GM12872 (cell line): ENCODE data around the gene IGLL5.

Source experiments
- CTCF ChIP-seq: IDR thresholded peaks from 3 replicates; pipeline ENCODE4 v1.5.1; 2011; ENCODE audit warnings: low read depth, mild to moderate bottlenecking, low read length, moderate library complexity; ENCODE audit not compliant: insufficient read depth

IGLL5 gene

DNA sequence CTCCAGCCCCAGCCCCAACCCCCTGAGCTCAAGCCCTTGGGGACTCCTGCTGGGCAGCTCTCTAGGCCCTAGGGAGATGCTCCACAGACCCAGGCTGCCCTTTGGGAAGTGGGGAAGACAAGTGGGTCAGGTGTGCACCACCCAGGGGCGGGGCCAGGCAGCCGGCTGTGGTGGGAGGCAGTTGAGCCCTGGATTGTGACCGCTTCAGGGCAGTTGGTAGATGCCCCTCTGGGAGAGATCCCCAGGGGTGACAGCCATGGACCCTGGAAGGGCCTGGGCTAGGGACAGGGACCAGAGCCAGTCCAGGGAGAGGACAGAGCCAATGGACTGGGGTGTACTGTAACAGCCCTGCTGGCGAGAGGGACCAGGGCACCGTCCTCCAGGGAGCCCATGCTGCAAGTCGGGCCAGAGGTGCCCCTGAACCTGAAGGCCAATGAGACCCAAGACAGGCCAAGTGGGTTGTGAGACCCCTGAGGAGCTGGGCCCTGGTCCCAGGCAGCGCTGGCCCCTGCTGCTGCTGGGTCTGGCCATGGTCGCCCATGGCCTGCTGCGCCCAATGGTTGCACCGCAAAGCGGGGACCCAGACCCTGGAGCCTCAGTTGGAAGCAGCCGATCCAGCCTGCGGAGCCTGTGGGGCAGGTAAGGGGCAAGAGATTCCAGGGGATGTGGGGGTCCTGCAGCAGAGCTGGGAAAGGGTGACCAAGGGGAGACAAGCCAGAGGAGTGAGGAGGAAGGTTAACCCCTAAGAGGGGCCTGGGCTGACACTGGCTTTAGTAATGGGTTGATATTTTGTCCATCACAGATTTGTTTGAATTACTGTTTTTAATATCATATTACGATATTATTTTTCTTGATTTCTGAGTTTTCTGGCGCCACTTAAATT is at the start of gene IGLL5:
Gene IGLL5, plus strand, starts transcription at position 196 of the 883 bp plus-strand sequence. Its CDS starts 238 bp downstream, at position 434.
- no peak for TF ChIP-seq CTCF

DNA sequence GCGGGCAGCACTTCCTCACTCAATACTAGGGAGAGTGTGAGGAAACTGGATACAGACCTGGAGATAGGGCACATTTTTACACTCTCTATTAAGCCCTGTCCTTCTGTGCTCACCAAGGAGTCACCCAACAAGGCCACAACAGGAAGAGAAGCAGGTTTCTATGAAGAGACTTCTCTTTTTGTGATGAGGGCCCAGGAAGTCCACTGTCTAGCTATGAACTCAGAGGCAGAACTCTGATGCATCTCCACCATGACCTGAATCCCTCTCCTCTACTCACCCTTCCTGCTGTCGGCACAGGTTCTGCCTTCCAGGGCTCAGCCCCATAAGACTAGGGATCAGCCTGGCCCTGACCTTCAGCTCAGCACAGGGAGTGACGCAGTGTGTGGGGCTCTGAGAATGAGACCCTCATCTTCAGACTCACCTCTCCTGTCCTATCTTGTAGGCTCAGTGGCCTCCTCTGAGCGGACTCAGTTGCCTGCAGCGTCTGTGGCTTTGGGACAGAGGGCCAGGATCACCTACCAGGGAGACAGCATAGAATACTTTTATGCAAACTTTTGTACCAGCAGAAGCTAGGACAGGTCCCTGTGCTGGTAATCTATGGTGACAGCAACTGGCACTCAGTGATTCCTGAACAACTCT is 49.3 kb upstream of the IGLL5 start:
- no peak for TF ChIP-seq CTCF

- no peak for TF ChIP-seq CTCF
These were observed 47.9 kb upstream of the IGLL5 start for GRCh38 chr22:22839570-22840314.

DNA sequence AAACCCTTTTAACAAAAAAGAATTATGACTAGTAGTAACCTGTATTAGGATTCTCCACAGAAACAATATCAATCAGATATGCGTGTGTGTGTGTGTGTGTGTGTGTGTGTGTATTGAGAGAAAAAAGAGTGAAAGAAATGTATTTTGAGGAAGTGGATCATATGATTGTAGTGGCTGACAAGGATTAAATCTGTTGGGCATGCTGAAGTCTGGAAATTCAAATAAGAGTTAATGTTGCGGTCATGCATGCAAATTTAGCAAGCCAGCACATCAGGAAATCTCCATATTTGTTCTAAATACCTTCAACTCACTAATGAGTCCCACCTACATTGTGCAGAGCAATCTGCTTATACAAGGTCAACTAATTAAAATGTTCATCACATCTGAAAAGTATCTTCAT is 46.8 kb upstream of the IGLL5 start:
- no peak for TF ChIP-seq CTCF

- no peak for TF ChIP-seq CTCF
These were observed 46.0 kb upstream of the IGLL5 start for GRCh38 chr22:22841598-22841997.

DNA sequence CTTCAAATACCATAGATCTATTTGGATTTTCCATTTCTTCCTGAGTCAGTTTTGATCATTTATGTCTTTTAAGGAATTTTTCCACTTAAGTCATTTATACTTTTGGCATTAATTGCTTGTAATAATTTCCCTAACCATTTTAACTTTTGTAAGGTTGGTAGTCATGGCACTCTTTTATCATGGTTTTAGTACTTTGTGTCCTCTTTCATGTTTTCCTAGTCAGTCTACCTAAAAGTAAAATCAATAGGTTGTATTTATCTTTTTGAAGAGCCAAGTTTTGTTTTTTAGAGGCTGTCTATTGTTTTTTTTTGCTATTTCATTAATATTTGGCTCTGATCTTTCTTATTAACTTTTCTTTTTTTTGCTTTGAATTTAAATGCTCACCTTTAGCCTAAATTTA is 45.5 kb upstream of the IGLL5 start:
- TF ChIP-seq CTCF: no peak

GRCh38 chr22:22843848-22844247 is 43.8 kb upstream of the IGLL5 start:
- TF ChIP-seq CTCF: no peak
